GM23338 (cell line): ENCODE data around the gene CELSR1. TPM values are rescaled to one million over a fixed set of nuclear protein-coding genes. Genes with fewer than 3 reads are reported as not detected.

ENCODE experiments used
- ATAC-seq: fragments of 200-7000 bp; cut with Tn5 transposase; 3 replicates; pipeline ENCODE4 v1.9.1; 2020
- DNase-seq: peaks from one replicate; pipeline ENCODE4 v3.0.0-alpha.2; 2015; ENCODE audit warnings: low spot score
- H2AFZ ChIP-seq: fragments of 200-600 bp; sonication (generic); 2 replicates; pipeline ENCODE4 v1.8.0; 2016; ENCODE audit warnings: antibody characterized with exemption, mild to moderate bottlenecking, moderate library complexity
- H3F3A ChIP-seq: fragments of 200-600 bp; sonication (generic); replicated peaks from 2 replicates; pipeline ENCODE4 v1.8.0; 2017; ENCODE audit warnings: antibody characterized with exemption, mixed run types, low read depth
- H3K27ac ChIP-seq: fragments of 200-600 bp; sonication (generic); 2 replicates; pipeline ENCODE4 v1.6.1; 2016; ENCODE audit warnings: low read depth
- H3K27me3 ChIP-seq: fragments of 200-600 bp; sonication (generic); 2 replicates; pipeline ENCODE4 v1.8.0; 2016; ENCODE audit warnings: mild to moderate bottlenecking, mixed run types, moderate library complexity; ENCODE audit not compliant: insufficient read depth
- H3K36me3 ChIP-seq: fragments of 200-600 bp; sonication (generic); 2 replicates; pipeline ENCODE4 v1.8.0; 2016; ENCODE audit warnings: mild to moderate bottlenecking; ENCODE audit not compliant: insufficient read depth
- H3K4me1 ChIP-seq: fragments of 200-600 bp; sonication (generic); 2 replicates; pipeline ENCODE4 v1.8.0; 2016; ENCODE audit warnings: mild to moderate bottlenecking, moderate library complexity; ENCODE audit not compliant: insufficient read depth
- H3K4me2 ChIP-seq: fragments of 200-600 bp; sonication (generic); 2 replicates; pipeline ENCODE4 v1.7.1; 2017; ENCODE audit warnings: mixed run types
- H3K4me3 ChIP-seq: fragments of 200-600 bp; sonication (generic); 2 replicates; pipeline ENCODE4 v1.6.1; 2016; ENCODE audit warnings: mixed run types
- H3K79me2 ChIP-seq: fragments of 200-600 bp; sonication (generic); replicated peaks from 2 replicates; pipeline ENCODE4 v1.8.0; 2017; ENCODE audit warnings: mild to moderate bottlenecking; ENCODE audit not compliant: insufficient read depth
- H3K9me2 ChIP-seq: fragments of 200-600 bp; sonication (generic); 2 replicates; pipeline ENCODE4 v1.8.0; 2017; ENCODE audit not compliant: insufficient read depth
- H4K20me1 ChIP-seq: fragments of 200-600 bp; sonication (generic); replicated peaks from 2 replicates; pipeline ENCODE4 v1.8.0; 2017; ENCODE audit warnings: mild to moderate bottlenecking; ENCODE audit not compliant: insufficient read depth
- H3K27ac Mint-ChIP-seq: 2 replicates; pipeline ENCODE4 v1.8.0; 2020; ENCODE audit warnings: inconsistent platforms, mild to moderate bottlenecking, moderate library complexity, mixed read lengths
- H3K27me3 Mint-ChIP-seq: 3 replicates; pipeline ENCODE4 v1.8.0; 2022; ENCODE audit warnings: low read depth, mild to moderate bottlenecking, moderate library complexity, mixed read lengths, inconsistent platforms; ENCODE audit not compliant: insufficient read depth, poor library complexity
- H3K36me3 Mint-ChIP-seq: 3 replicates; pipeline ENCODE4 v1.8.0; 2021; ENCODE audit warnings: low read depth, mild to moderate bottlenecking, inconsistent platforms, moderate library complexity, mixed read lengths
- H3K4me1 Mint-ChIP-seq: 3 replicates; pipeline ENCODE4 v1.8.0; 2020; ENCODE audit warnings: mild to moderate bottlenecking, inconsistent platforms, mixed read lengths
- H3K4me3 Mint-ChIP-seq: 3 replicates; pipeline ENCODE4 v1.8.0; 2021; ENCODE audit warnings: moderate library complexity, mild to moderate bottlenecking, inconsistent platforms, mixed read lengths
- H3K9me3 Mint-ChIP-seq: 3 replicates; pipeline ENCODE4 v1.8.0; 2020; ENCODE audit warnings: moderate library complexity, mild to moderate bottlenecking, inconsistent platforms, mixed read lengths
- CREB1 ChIP-seq: fragments of 250-450 bp; sonication (Bioruptor Pico); IDR thresholded peaks from 2 replicates; pipeline ENCODE4 v1.5.0; 2020; ENCODE audit warnings: low read depth, mild to moderate bottlenecking, moderate library complexity
- EZH2 ChIP-seq: fragments of 200-600 bp; sonication (generic); IDR thresholded peaks from one replicate; pipeline ENCODE4 v1.8.0; 2017; ENCODE audit warnings: antibody characterized with exemption, mild to moderate bottlenecking, low read depth; ENCODE audit not compliant: unreplicated experiment
- EZH2phosphoT487 ChIP-seq: fragments of 200-600 bp; sonication (generic); IDR thresholded peaks from one replicate; pipeline ENCODE4 v1.8.1; 2018; ENCODE audit warnings: antibody characterized with exemption; ENCODE audit not compliant: unreplicated experiment
- JUNB ChIP-seq: IDR thresholded peaks from one replicate; pipeline ENCODE4 v1.6.1; 2016; ENCODE audit warnings: antibody characterized with exemption; ENCODE audit not compliant: unreplicated experiment
- NANOG ChIP-seq: IDR thresholded peaks from 2 replicates; pipeline ENCODE4 v1.6.1; 2016; ENCODE audit warnings: antibody characterized with exemption, borderline replicate concordance
- POLR2AphosphoS5 ChIP-seq: IDR thresholded peaks from 2 replicates; pipeline ENCODE4 v1.6.1; 2016; ENCODE audit warnings: antibody characterized with exemption, low read depth
- STAT1 ChIP-seq: IDR thresholded peaks from one replicate; pipeline ENCODE4 v1.6.1; 2016; ENCODE audit warnings: antibody characterized with exemption; ENCODE audit not compliant: unreplicated experiment
- ZNF114 ChIP-seq: fragments of 250-450 bp; sonication (Bioruptor Pico); IDR thresholded peaks from 2 replicates; pipeline ENCODE4 v1.5.0; 2020; ENCODE audit warnings: mild to moderate bottlenecking, moderate library complexity
- ZNF331 ChIP-seq: fragments of 250-450 bp; sonication (Bioruptor Pico); IDR thresholded peaks from 2 replicates; pipeline ENCODE4 v1.5.0; 2020; ENCODE audit warnings: low read depth, mild to moderate bottlenecking, moderate library complexity
- polyA plus RNA-seq: library from polyadenylated mRNA; unstranded; fragments of >200 nt; fragmentation: Nextera tagmentation; extraction: Ambion mirVana; gene quantifications from 2 replicates; pipeline ENCODE4 v1.2.1, GENCODE V29; 2016
- total RNA-seq: library from RNA; depleted of rRNA; stranded (reverse); fragments of >200 nt; shearing (Covaris generic); gene quantifications from 2 replicates; pipeline ENCODE4 v1.2.3, GENCODE V29; 2014
- TF ChIP-seq, protein P1 (sequence below): fragments of 250-450 bp; sonication (Bioruptor Pico); IDR thresholded peaks from 2 replicates; pipeline ENCODE4 v1.5.0; 2020; ENCODE audit warnings: mild to moderate bottlenecking, moderate library complexity
- TF ChIP-seq, protein P2 (sequence below): IDR thresholded peaks from 2 replicates; pipeline ENCODE4 v1.6.1; 2016; ENCODE audit warnings: antibody characterized with exemption

The CELSR1 gene
- total and polyA plus RNA-seq, 2 experiments from 2014 or later: 4.8 to 20.4 TPM

DNA sequence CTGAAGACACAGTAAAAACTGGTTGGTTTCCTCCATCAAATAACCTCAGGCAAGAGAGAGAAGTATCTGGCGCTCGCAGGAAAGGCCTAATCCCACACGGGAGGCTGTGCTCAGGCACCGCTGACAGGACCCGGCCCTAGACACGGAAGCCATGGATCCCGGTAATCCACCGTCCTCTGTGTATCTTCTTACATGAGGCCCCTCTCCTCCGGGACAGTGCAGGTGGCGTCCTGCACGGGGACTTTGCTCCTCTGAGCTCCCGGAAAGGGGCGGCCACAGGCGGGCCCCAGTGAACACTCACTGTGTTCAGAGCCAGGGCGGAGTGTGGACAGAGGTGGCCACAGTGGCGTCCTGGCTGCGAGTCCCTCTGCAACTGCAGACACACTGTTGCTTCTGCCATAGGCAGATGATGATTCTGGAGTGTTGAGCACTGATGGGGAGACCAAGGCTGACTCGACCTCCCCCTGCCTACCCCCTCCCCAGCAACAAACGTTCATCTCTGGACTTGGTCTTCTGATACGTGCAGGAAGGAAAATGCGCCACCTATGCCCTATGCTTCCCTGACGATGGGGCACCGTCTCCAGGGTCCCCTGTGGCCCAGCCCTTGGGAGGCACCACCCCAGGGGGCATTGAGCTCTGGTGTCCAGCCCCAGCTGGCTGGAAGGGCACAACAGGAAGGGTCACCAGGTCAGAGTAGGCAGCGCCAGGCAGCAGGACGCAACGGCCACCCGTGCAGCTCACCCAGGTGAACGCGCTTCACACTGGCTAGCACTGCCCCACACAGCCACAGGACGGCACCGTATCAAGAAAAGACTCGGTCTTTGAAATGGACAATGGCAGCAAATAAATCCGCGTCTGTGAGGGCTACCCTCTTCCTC, 106.2 kb downstream of the CELSR1 start:
- Histone ChIP-seq H3K4me3 (no peak overlapping the region), H3K79me2 (no peaks in the 10 kb centered on the region), H4K20me1 (no peaks in the 10 kb centered on the region), H2AFZ (no peak overlapping the region), H3K36me3 (no peaks in the 10 kb centered on the region; the same call in 1 of the 2 replicates), H3K27me3 (no peaks in the 10 kb centered on the region), H3K4me1 (no peaks in the 10 kb centered on the region), H3K4me2 (no peak overlapping the region), H3F3A (no peaks in the 10 kb centered on the region), H3K27ac (no peak overlapping the region), H3K9me2 (no peaks in the 10 kb centered on the region)
- TF ChIP-seq EZH2phosphoT487 (no peak), CREB1 (CRISPR knock-in tag) (no peak)
- no peak for DNase-seq
- no peak for ATAC-seq
- Mint-ChIP-seq H3K4me3 (no peak overlapping the region), H3K27me3 (peaks cover 2% of the 10 kb centered on the region), H3K4me1 (peaks cover 3% of the 10 kb centered on the region; the same call in 1 of the 3 replicates), H3K36me3 (0 out of 3 replicates have a peak, but pooled peaks cover 3% of the 10 kb centered on the region), H3K27ac (no peak overlapping the region; the same call in 1 of the 2 replicates), H3K9me3 (no peaks in the 10 kb centered on the region)

DNA sequence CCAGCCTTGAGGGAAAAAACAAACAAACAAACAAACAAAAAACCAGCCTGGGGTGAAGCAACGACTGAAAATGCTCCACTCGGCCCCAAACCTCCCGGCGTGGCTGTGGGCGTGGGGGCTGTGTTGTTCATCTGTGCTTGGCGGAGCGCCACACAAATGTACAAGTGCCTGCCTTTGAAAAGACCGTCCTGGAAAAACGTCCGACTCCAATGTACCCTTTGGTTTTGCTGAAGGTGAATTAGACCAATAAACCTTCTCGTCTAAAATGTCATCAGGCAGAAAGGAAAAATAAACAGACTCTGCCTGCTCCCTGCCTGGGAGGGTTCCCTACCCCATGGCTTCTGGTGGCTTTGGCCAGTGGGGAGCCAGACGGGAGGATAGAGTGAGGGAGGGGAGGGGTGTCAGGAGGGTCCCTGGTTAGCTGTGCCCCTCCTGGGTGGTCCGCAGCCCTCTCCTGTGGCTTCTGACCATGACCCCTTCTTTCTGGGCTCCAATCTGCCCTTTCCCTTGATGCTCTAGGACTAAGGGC, 108.0 kb downstream of the CELSR1 start:
- H3F3A ChIP-seq: no peaks in the 10 kb centered on the region
- Mint-ChIP-seq H3K27ac (0 out of 2 replicates have a peak overlapping the region, but pooled peaks have one; percentile 52), H3K4me1 (peaks cover 3% of the 10 kb centered on the region; the same call in 1 of the 3 replicates), H3K9me3 (peaks cover 4% of the 10 kb centered on the region; the same call in 1 of the 3 replicates), H3K36me3 (peaks cover 6% of the 10 kb centered on the region; the same call in 1 of the 3 replicates), H3K4me3 (no peak overlapping the region), H3K27me3 (peaks cover 2% of the 10 kb centered on the region)
- no peaks in the 10 kb centered on the region for H3K27me3 ChIP-seq
- H3K27ac ChIP-seq: no peak overlapping the region
- TF ChIP-seq STAT1: no peak
- no peak for TF ChIP-seq EZH2phosphoT487
- no peak for TF ChIP-seq JUNB
- no peak for TF ChIP-seq NANOG
- TF ChIP-seq ZNF331: no peak
- TF ChIP-seq CREB1 (CRISPR knock-in tag): no peak
- TF ChIP-seq ZNF114 (CRISPR knock-in tag): no peak
- TF ChIP-seq, protein P1, sequence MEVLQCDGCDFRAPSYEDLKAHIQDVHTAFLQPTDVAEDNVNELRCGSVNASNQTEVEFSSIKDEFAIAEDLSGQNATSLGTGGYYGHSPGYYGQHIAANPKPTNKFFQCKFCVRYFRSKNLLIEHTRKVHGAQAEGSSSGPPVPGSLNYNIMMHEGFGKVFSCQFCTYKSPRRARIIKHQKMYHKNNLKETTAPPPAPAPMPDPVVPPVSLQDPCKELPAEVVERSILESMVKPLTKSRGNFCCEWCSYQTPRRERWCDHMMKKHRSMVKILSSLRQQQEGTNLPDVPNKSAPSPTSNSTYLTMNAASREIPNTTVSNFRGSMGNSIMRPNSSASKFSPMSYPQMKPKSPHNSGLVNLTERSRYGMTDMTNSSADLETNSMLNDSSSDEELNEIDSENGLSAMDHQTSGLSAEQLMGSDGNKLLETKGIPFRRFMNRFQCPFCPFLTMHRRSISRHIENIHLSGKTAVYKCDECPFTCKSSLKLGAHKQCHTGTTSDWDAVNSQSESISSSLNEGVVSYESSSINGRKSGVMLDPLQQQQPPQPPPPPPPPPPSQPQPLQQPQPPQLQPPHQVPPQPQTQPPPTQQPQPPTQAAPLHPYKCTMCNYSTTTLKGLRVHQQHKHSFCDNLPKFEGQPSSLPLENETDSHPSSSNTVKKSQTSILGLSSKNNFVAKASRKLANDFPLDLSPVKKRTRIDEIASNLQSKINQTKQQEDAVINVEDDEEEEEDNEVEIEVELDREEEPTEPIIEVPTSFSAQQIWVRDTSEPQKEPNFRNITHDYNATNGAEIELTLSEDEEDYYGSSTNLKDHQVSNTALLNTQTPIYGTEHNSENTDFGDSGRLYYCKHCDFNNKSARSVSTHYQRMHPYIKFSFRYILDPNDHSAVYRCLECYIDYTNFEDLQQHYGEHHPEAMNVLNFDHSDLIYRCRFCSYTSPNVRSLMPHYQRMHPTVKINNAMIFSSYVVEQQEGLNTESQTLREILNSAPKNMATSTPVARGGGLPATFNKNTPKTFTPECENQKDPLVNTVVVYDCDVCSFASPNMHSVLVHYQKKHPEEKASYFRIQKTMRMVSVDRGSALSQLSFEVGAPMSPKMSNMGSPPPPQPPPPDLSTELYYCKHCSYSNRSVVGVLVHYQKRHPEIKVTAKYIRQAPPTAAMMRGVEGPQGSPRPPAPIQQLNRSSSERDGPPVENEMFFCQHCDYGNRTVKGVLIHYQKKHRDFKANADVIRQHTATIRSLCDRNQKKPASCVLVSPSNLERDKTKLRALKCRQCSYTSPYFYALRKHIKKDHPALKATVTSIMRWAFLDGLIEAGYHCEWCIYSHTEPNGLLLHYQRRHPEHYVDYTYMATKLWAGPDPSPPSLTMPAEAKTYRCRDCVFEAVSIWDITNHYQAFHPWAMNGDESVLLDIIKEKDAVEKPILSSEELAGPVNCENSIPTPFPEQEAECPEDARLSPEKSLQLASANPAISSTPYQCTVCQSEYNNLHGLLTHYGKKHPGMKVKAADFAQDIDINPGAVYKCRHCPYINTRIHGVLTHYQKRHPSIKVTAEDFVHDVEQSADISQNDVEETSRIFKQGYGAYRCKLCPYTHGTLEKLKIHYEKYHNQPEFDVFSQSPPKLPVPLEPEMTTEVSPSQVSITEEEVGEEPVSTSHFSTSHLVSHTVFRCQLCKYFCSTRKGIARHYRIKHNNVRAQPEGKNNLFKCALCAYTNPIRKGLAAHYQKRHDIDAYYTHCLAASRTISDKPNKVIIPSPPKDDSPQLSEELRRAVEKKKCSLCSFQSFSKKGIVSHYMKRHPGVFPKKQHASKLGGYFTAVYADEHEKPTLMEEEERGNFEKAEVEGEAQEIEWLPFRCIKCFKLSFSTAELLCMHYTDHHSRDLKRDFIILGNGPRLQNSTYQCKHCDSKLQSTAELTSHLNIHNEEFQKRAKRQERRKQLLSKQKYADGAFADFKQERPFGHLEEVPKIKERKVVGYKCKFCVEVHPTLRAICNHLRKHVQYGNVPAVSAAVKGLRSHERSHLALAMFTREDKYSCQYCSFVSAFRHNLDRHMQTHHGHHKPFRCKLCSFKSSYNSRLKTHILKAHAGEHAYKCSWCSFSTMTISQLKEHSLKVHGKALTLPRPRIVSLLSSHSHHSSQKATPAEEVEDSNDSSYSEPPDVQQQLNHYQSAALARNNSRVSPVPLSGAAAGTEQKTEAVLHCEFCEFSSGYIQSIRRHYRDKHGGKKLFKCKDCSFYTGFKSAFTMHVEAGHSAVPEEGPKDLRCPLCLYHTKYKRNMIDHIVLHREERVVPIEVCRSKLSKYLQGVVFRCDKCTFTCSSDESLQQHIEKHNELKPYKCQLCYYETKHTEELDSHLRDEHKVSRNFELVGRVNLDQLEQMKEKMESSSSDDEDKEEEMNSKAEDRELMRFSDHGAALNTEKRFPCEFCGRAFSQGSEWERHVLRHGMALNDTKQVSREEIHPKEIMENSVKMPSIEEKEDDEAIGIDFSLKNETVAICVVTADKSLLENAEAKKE: no peak
- no peak for TF ChIP-seq POLR2AphosphoS5
- TF ChIP-seq, protein P2, sequence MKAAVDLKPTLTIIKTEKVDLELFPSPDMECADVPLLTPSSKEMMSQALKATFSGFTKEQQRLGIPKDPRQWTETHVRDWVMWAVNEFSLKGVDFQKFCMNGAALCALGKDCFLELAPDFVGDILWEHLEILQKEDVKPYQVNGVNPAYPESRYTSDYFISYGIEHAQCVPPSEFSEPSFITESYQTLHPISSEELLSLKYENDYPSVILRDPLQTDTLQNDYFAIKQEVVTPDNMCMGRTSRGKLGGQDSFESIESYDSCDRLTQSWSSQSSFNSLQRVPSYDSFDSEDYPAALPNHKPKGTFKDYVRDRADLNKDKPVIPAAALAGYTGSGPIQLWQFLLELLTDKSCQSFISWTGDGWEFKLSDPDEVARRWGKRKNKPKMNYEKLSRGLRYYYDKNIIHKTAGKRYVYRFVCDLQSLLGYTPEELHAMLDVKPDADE: no peak
- TF ChIP-seq EZH2: no peak
- ATAC-seq (no peak), DNase-seq (no peak)
- no peaks in the 10 kb centered on the region for H3K79me2 ChIP-seq
- H2AFZ ChIP-seq: no peak overlapping the region
- H3K4me3 ChIP-seq: no peak overlapping the region
- H3K4me2 ChIP-seq: no peak overlapping the region
- H3K9me2 ChIP-seq: no peaks in the 10 kb centered on the region
- no peaks in the 10 kb centered on the region for H4K20me1 ChIP-seq
- no peaks in the 10 kb centered on the region; the same call in 1 of the 2 replicates for H3K36me3 ChIP-seq
- H3K4me1 ChIP-seq: no peaks in the 10 kb centered on the region
